Hippocampal formation (tissue), 2 donors: Measurements from ENCODE around the gene MTOR.

ENCODE experiments used
- DNase-seq, 2 donors: peaks; one replicate each; lab custom pipeline; 2025; lab: John Stamatoyannopoulos, UW

Gene MTOR

DNA sequence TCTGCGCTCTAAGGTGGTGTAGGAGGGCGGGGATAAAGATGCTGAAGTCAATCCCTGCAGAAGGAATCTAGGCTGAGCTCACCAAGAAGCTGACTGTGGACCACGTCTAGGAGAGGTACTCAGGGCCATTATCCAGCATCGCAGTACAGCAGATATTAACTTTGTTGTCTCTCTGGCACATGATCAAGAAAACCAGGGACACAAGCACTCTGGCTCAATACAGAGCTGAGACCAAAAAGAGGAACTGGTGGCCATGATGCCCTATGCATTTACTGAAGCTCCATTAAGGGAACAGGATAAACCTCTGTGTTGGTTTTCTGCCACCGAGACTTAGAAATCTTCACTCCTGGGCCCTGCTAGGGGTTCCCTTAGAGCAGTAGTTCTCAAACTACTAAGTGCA, 111.2 kb downstream of the MTOR start:
- no peak for DNase-seq

DNA sequence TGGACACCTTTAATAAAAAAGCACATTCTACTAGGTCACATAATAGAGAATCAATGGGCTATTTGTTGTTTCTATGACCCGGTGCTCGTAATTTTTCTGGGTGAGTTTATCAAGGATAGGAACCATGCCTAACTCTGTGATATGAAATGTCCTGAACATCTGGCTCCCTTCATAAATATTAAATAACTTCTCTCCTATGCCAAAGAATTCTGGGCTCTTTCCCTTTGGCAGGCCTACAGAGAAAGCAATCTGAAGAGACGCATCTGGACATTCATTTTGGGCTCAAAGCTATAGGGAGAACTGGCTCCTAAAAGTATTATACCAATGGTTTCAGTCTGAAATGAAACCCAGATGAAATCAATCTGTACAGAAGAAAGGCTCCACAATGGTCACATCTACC, 112.0 kb downstream of the MTOR start:
- DNase-seq: no peak

DNA sequence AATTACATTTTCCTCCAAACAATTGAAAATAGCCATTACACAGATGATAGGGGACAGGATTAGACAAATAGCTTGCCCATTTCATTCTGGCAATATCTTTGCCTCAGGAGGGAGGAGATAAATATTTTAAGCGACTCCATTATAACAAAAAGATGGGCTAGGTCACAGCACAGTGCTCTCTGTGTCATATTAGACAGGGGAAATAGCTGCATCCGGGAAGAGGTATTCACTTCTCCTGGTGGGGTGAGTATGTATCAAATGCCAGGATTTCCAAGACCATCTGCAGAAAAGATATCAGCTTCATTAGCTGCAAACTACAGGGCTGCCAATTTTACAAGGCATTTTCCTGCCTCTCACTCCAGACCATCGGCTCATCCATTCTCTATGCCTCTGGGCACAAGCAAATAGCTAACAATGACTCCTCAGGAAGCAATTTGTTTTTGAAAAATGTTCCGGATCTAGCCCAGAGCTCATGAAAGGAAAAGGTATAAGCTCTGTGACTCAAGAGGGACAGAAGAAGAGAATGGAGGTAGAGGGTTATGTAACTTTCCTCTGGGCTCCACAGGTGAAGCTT, 115.1 kb downstream of the MTOR start:
- DNase-seq: no peak

- DNase-seq: no peak
Measured at GRCh38 chr1:11145741-11146140, 116.6 kb downstream of the MTOR start.

DNA sequence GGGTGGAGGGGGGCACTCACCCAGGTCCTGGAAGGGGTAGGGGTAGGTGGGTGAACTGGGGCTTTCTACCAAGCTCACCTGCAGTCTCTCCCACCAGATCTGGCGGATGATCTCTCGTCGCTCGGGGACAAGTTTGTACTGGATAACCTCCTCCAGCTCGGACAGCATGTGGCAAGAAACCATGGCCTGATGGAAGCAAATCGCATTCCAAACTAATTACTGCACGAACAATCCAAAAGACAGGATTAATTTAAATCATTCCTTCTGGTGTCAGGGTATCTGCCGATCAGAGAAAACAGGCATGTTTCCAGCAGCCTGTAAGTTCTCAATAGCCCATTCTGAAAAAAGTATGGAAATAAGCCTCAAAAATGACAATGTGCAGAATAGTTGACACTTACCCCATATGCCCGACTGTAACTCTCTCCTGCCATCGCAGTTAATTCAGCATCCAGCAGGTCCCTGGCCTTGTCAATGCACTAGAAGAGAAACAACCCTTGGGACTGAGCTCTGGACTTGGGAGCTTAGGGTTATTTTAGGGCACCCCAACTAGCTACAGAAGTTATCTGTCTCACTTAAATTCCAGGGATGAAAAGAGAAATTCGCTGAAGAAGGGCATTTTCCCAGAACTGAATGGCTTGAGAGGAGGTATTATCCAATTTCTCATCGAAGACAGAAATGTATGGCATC, 117.6 kb downstream of the MTOR start:
- no peak for DNase-seq

DNA sequence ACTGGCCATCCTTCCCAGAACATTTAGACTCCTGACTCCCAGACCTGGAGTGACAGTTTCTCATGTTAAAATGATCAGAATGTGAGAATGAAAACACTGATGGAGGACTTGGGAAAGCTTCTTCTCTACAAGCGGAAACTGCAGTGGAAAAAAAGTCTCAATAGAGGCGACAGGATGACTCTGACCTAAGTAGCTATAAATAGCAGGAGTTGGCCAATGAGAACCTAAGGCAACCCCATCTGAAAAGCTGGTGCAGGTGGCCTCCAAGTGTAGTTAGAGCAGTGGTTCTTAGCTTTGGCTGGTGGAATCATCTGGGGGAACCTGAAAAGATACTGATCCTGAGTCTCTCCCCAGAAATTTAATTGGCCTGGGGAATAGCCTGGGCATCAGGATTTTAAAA, 118.4 kb downstream of the MTOR start:
- no peak for DNase-seq

- DNase-seq: no peak
Measured at GRCh38 chr1:11143401-11143800, 119.0 kb downstream of the MTOR start.

GRCh38 chr1:11142618-11143391, 119.5 kb downstream of the MTOR start:
- DNase-seq: no peak

- DNase-seq: no peak
Measured at GRCh38 chr1:11138952-11139351, 123.4 kb downstream of the MTOR start.

GRCh38 chr1:11138029-11138428, 124.3 kb downstream of the MTOR start:
- no peak for DNase-seq

DNA sequence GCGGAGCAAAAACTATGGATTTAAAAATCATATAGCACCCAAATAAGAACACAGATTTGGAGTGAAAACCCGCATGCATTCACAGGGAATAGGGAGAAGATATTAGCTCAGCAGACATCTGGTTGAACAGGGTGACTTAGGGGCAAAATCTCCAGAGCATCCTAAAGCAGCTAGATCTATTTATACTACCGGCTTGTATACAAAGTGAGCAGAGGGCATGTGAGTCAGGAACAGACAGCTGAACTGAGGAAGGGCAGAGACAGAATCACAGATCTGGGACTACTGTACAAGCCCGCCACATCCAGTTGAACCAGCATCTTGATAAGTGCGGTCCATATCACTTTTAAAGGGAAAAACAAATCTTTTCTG, 127.5 kb downstream of the MTOR start:
- DNase-seq: no peak

GRCh38 chr1:11134251-11134897, 128.0 kb downstream of the MTOR start:
- DNase-seq: no peak

DNA sequence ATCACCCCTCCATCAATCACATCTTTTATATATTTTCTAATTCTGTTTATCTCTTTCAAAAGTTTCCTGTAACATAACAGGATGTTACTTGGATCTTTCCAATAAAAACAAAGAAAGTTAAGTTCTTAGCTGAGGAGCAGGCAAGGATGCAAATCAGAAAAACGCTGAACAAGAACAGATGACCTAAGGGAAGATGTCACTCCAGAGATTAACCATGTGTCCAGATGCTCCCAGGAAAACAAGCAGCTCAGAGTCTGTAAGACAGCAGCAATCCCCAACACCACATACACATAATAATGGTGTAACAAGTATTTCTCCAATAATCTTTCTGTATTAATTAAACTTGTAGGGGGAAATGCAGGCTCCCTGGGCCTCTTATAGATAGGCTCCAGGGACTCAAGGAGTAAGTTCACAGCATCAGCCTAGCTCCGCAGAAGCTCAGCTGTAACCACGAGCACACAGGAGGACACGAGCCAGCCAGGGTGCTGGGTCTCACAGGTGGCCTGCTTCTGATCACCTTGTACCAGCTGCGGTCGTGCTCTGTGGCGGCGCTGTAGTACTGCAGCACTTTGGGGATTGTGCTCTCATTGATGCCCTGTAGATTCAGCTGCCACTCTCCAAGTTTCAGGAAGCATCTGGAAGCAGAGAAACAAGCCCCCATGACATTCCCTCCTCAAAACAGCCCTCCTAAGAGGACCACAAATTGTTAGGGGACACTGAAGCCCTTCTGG, 129.6 kb downstream of the MTOR start:
- DNase-seq: no peak

- DNase-seq: no peak
Measured at GRCh38 chr1:11131816-11132215, 130.5 kb downstream of the MTOR start.

DNA sequence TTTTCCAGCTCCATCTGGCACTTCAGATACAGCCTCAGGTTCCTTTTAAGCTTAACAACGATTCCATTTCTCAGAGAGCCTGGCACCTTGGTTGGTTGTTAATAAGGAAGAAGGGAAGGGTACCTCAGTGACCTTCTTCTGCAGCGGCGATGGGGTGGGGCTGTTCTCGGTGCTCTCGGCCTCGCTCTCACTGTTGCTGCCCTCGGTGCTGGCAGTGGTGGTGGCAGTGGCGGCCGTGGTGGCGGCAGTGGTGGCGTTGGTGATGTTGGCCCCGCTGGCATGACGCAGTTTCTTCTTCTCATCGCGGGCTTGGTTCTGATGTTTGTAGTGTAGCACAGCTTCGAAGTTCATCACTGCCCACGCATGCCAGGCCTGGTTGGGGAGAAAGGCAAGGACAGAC, 131.9 kb downstream of the MTOR start:
- DNase-seq: no peak

DNA sequence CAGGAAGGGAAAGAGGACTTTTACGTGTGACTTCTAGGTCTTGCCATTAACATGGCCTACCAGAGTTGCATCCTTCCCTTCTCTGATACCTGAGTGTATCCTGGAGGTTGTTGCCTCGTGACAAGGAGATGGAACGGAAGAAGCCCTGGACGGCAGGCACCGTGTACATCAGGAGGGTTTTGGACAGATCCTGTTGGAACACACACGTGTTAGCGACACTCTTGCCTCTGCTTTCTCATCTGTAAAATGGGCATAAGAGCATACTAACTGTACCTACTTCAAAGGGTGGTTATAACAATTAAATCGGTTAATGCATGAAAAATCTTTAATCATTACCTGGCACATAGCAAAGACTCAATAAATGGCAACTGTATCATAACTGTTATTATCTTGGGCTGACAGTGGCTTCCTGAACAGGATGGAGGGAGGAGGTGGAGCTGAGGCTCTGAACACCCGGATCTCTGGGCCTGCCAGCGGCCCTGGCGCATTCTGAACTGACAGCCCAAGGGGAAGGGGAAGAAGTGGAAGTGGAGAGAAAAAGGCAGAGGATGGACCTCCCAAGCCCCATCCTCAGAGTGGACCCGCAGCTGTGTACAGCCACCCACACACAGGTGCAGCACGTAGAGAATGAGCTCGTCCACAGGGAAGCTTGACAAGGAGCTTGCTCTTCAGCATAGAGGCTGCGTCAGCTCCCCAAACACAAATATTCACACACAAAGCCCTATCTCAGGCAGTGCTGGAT, 132.5 kb downstream of the MTOR start:
- no peak for DNase-seq

- no peak for DNase-seq
Measured at GRCh38 chr1:11126569-11126968, 135.8 kb downstream of the MTOR start.

DNA sequence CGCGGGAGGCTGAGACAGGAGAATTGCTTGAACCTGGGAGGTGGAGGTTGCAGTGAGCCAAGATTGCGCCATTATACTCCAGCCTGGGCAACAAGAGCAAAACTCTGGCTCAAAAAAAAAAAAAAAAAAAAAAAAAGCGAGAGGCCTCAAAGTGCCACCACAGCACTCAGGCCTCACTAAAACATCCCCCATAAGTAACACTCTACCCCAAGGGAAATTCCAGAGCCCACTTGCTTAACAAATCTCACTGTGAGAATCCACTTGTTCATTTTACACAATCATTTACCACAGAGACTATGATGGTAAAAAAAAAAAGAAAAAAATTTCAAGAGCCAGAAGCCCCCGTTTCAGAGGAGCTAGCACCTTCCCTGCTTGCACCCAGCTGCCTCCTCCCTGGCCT, 136.4 kb downstream of the MTOR start:
- DNase-seq: no peak

DNA sequence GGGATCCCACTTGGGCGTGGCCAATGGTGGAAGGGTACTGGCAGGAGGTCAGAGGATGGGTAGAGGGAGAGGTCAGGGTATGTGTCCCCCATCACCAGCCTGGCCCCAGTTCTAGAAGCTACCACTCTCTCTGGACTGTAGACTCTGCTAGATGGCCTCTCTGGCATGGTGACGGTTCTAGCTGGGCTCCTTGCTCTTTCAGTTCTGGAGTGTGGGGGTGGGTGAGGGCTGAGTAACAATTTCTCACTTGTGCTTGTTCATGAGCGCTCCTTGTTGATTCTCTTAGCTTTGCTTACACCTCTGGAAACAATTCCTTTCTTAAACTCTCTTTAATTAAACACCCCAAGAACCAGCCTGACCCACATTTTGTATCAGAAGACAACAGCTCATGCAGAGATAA, 137.4 kb downstream of the MTOR start:
- no peak for DNase-seq

- no peak for DNase-seq
Measured at GRCh38 chr1:11116318-11116717, 146.0 kb downstream of the MTOR start.

- no peak for DNase-seq
Measured at GRCh38 chr1:11114966-11115365, 147.4 kb downstream of the MTOR start.
